HS-5 (cell line): ENCODE measurements around the gene IMPG2.
A peak's percentile ranks its signal among the peaks of the same experiment; 100 is the strongest.

Source experiments
- DNase-seq: peaks from one replicate; pipeline ENCODE4 v3.0.0-alpha.2; 2012; ENCODE audit warnings: low read depth

The IMPG2 gene

GRCh38 chr3:101183151-101183550 lies 137.2 kb downstream of the IMPG2 start:
- no peak for DNase-seq

GRCh38 chr3:101182734-101183133 lies 137.6 kb downstream of the IMPG2 start:
- no peak for DNase-seq

- no peak for DNase-seq
These were observed 138.6 kb downstream of the IMPG2 start for GRCh38 chr3:101181801-101182200.

- DNase-seq = peak; percentile 79
These were observed 140.7 kb downstream of the IMPG2 start for GRCh38 chr3:101179637-101180036.

GRCh38 chr3:101177577-101177976 lies 142.8 kb downstream of the IMPG2 start:
- DNase-seq = no peak
